Cardiac septum (tissue), 1 donor: ENCODE measurements around the gene CNBP. TPM values are rescaled to one million over a fixed set of nuclear protein-coding genes. Genes with fewer than 3 reads are reported as not detected.
A peak's percentile ranks its signal among the peaks of the same experiment; 100 is the strongest.
"Not testable (repeated sequence)": the region's sequence is repeated elsewhere in the genome, so short reads cannot be mapped to it uniquely, and the experiment has no call there.

Source experiments
- DNase-seq: peaks from one replicate; pipeline ENCODE4 v3.0.0-alpha.2; 2020; ENCODE audit warnings: low spot score
- intact Hi-C: fragments of 100-400 bp; cut with DNase I; formaldehyde crosslinking; loops from one replicate; pipeline ENCODE4 v1.14.0; 2022
- total RNA-seq: library from RNA; stranded (reverse); fragmentation: NEBNext Ultra II Directional; extraction: Animal tissue kit (Norgen Biotek cat#: 25700); gene quantifications from one replicate; pipeline ENCODE4 v1.2.1, GENCODE V29; 2021
- donor health status: DM: no; HTN: no; CAD: no.

Gene CNBP
- total RNA-seq, 1 donor from 2014 or later: 458 TPM

DNA sequence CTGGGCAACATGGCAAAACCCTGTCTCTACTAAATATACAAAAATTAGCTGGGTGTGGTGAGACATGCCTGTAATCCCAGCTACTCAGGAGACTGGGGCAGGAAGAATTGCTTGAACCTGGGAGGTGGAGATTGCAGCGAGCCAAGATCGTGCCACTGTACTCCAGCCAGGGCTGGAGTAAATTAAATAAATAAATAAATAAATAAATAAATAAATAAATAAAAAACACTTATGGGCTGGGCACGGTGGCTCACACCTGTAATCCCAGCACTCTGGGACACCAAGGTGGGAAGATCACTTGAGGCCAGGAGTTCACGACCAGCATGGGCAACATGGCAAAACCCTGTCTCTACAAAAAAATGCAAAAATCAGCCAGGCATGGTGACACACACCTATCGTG, 42.7 kb downstream of the CNBP start:
- DNase-seq, intact Hi-C loops: not testable (repeated sequence)

DNA sequence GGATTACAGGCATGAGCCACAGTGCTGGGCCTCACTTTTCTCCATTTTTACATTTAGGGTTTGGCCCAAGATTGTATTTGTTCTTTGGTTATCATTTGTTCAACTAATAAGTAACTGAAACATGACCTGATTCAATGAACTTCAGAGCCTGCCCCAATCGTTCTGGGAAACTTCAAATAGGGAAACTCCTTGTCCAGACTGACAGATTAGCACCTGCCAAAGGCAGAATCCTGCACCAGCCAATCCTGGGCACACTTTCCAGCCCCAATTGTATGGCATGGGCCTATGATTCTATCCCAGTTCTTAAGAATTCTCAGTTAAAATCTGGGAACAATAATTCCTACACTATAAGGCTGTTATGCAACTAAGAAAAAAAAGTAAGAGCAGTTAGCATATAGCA, 43.8 kb downstream of the CNBP start:
- intact Hi-C loops: no loop called here
- no peak for DNase-seq

DNA sequence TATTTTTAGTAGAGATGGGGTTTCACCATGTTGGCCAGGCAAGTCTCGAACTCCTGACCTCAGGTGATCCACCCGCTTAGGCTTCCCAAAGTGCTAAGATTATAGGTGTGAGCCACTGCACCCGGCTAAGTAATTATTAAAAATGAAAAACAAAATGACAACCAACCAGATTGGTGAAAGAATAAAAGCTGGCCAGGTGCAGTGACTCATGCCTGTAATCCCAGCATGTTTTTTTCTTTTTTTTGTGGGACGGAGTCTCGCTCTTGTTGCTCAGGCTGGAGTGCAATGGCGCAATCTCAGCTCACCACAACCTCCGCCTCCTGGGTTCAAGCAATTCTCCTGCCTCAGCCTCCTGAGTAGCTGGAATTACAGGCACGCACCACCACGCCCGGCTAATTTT, 47.4 kb downstream of the CNBP start:
- intact Hi-C loops, DNase-seq: not testable (repeated sequence)

DNA sequence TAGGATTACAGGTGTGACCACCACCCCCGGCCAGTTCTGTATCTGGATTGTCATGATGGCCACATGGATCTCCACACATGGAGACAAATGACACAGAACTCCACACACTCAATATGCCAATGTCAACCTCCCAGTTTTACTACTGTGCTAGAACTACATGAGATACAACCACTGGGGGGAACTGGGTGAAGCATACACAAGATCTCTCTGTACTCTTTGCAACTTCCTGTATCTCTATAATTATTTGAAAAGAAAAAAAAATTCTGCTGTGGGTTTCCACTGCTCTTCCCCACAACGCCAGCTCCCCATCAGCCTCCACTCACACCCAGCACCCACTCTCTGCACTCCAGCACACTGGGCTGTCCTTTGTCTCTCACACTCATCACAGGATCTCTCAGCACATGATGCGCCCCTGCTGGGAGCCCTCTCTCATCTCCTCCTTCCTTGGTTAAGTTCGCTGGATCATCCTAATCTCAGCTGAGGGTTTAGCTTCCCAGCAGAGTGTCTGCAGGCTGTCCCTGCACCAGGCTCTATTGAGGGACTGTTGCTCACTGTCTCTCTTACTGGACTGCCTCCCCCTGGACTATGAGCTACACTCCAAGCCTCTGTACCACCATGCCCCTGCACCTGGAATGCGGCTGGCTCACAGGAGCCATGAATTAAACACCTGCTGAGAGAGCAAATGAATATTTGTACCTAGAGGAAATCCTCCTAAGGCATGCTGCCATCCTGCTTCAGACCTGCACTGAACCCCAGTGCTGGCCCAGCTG, 51.4 kb downstream of the CNBP start:
- no peak for DNase-seq
- intact Hi-C loops: no loop called here

DNA sequence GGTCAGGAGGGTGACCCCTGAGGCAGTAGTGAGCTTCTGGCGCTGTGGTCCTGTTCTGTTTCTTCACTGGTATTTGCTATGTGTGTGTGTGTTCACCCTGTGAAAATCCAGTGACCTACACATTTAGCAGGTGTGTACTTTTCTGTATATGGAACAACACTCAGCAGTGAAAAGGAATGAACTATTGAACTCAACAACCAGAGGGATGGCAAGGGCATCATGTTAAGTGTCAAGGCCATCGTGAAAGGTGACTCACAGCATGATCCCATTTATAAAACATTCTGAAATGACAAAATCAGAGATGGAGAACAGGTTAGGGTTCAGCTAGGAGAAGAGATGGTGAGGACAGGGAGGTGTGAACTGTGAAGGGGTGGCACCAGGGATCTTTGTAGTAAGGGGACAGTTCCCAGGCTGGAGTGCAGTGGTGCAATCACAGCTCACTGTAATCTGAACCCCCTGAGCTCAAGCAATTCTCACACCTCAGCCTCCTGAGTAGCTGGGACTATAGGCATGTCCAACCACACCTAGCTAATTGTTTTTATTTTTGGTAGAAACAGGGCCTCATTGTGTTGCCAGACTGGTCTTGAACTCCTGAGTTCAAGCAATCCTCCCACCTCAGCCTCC, 52.1 kb downstream of the CNBP start:
- DNase-seq: no peak
- intact Hi-C loops: no loop called here

DNA sequence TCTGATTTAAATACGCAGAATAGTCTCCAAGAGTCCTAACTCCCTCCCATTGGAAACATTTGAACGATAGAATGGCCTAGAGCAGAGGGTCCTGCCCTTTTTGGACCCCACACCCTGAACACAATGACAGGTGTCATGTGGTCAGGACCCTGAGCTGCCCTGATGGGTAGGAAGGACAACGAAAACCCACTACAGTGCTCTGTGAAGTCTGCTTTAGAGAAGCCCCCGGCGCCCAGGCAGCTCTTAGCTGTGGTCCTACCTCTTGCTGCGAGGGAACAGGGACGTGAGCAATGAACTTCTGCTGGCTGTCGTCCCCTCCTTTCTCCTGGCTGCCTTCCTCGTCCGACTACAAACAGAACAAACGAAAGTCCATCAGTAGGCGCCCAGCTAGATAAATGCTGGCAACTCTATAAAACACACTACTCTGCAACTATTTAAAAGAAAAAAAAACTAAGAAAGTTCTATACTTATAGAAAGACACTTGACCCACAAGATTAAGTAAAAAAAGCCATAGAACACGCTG, 53.3 kb downstream of the CNBP start:
- DNase-seq: no peak
- intact Hi-C loops: no loop called here

DNA sequence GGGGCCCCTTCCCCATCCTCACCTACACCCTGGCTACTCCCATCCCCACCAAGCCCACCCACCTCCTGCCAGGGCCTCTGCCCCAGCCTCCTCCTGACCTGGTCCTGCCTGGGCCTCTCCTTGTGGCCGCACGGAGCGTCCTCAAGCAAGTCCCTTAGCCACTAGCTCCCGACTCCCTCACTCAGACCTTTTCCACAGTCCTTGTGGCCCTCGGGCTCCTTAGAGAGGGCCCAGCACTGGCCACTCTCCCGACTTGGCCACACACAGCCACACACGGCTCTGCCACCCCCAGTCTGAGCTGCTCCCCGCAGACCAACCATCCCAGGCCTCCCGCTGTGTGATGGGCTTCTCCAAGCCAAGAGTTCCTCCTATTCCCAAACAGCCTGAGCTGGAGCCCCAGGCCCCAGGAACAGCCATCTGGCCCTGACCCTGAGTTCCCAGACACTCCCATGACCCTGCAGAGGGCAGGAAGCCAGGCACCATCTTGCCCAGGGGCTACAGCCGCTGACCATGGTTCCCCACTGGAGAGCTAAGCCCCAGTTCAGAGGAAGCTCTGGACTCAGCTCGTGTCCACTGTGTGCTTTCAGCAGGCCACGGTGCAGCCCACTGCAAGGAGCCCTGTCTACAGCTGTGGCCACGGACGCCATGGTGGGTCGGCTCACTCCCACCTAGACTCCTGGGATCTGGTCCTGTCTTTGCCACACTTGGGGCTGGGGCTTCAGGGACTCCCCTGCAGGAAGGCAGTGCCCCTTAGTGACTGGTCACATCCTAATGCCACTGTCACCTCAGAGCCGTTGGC, 55.1 kb downstream of the CNBP start:
- intact Hi-C loops: no loop called here
- no peak for DNase-seq

DNA sequence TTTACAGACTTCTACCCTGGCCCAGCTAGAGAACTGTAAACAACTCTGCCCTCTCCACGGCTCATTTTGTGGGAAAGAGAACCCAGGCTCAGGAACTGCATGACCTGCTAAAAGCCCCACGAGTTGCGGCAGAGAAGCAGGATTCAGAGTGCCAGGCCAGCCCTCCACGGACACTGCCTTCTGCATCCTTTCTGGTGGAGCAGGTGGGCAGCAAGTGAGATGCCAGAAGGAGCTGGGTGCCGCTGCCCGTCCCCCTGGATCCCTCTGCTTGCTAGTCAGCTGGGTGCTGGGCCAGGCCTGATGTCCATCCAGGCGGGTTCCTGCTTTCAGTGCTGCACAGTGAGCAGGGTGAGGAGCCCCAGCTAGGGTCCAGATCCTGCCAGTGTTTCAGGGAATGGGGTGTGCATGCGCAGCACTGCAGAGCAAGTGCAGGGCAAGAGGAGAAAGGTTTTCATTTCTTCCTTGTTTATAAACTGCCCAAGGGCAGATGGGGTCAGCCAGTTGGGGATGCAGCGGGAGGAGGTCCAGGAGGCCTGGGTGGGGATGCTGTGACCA, 56.9 kb downstream of the CNBP start:
- DNase-seq: no peak

DNA sequence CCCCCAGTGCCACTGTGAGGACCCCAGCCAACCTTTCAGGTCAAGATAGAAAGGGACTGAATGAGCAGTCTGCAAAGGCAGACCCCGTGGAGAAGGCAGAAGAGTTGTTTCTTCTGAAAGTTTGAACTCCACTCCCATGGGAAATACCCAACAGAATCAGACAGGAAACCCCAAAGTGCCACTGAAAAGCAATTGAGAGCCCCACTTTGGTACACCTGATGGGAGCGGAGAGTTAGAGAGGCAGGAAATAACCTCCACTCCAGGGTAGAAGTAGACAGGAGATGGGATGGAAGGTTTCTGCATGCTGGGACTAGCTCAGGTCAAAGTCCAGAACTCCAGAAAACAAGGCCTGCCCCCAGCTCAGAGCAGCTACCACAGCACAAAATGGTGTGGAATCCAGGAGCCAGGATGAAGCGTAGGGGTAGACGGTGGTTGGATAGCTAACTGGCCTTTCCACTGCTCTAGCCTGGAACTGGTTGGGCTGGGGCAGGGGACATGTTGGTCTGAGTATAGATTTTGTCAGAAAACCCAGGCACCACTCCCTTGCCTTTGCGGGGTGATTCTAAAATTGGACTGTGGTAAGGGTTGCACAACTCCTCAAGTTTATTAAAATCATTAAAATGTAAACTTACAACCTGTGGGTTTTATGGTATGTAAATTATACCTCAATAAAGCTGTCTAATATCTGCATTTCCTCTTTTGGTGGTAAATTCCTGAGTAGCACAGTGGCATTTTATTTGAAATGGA, 60.2 kb downstream of the CNBP start:
- intact Hi-C loops: no loop called here
- no peak for DNase-seq

More for the DNA sequence above, 56.9 kb downstream of the CNBP start:
- intact Hi-C loops: no loop called here

DNA sequence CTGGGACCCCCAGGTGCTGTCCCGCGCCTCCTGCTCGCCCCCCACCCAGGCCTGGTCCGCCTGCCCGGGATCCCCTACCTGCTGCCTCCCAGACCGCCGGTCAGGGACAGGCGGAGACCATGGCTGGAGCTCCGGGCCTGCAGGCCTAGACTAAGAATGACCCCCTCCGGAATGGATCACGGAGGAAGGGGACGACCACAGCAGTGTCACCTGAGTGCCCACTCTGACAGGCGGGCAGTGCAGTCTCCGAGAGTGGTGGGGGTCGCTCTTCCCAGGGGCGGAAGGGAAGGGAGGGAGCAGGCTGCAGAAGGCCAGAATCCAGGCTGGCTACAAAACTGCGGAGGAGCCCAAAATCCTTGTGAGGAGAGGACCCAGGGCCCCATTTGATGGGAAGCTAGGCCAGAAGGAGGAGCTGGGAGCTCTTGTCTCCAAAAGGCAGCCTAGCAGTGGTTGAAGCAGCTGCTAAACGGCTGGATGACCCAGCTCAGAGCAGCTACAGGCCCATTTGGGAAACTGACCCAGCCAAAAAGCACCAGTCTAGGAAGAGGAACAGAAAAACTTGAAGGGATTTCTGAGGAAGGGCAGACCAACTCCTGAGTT, 61.2 kb downstream of the CNBP start:
- intact Hi-C loops: no loop called here
- DNase-seq: no peak

DNA sequence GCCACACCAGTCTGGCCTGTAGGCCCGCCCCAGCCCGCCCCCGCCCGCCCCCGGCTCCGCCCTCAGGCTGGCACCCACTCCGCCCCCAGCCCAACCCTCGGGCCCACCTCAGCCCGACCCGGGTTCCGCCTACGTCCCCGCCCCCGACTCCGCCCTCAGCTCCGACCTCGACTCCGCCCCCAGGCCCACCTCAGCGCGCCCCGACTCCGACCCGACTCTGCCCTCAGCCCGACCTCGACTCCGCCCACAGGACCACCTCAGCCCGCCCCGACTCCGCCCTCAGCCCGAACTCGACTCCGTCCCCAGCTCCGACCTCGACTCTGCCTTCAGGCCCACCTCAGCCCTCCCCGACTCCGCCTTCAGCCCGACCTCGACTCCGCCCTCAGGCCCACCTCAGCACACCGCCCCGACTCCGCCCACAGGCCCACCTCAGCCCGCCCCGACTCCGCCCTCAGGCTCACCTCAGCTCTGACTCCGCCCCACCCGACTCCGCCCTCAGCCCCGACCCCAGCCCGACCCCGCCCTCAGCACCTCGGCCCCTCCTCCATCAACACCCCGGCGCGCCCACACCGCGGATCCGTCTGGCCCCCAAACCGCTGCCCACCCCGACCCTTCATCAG, 61.8 kb downstream of the CNBP start, which contains the start of gene RAB43:
Gene RAB43, minus strand, starts transcription at position 13 of the 620 bp plus-strand sequence. CDS start 315 bp downstream, outside the sequence.
- peak; percentile 94 for DNase-seq
- intact Hi-C loops: no loop called here

DNA sequence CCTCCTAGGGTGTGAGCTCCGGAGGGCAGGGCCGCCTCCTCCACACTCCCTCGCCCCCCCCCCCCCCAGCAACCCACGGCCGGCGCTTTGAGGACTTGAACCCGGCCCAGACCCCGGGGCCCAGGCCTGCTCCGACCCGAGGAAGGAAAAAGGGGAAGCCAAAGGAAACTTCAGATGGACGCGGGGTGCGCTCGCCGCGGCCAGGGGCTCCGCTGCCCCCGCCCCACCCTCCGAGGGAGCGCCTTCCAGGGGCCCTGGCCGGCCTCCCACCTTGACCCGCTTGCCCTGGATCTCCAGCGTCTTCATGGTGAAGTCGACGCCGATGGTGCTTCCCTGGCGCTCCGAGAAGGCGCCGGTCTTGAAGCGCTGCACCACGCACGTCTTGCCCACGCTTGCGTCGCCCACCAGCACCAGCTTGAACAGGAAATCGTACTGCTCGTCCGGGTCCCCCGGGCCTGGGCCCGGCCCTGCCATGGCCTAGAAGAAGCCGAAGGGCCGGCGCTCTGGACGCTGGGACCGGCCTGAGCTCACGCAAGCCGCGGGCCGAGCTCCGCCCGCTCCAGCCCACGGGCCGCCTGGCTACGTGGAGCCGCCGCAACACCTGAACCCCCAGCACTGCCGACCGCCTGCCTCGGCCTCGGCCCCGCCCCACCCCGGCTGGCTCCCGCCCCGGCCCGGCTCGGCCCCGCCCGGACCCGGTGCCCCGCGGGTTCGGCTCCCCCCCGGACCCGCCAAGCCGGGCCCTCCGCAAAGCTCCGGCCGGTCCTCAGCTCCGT, 62.5 kb downstream of the CNBP start:
- intact Hi-C loops: no loop called here
- DNase-seq: peak; percentile 76

DNA sequence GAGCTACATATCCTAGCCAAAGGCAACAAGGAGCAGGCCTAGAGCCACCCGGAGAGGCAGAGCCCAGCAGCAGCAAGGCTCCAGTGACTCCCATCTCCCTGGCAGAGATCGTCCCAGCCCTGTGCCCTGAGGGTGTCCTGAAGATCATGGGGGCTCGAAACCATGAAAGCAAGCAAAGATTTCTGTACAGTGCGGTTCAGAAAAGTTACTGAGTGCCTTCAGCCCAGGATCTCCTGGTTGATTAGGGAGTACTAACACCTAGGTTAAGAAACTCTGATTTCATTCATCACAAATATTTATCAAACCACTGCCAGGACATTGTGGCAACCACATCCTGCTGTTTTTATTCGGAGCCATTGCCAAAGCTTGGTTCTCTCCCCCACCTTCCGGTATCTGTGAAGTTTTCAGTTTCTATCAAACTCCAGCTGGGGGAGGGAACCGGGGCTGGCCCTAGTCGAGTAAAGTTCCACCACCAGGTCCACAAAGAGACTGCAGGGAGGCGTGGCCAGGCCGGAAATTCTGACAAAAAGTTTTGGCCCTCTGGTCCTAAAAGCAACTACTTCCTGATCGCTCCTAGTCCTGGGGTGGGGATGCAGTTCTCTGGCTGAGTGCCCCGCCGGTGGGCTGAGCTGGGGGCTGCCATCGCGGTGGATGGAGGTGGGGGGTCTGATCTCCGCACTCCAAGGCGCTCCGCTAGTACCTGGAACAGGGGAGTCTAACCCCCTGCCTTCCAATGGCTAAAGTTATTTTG, 63.3 kb downstream of the CNBP start:
- DNase-seq: peak; percentile 93
- intact Hi-C loops: no loop called here

DNA sequence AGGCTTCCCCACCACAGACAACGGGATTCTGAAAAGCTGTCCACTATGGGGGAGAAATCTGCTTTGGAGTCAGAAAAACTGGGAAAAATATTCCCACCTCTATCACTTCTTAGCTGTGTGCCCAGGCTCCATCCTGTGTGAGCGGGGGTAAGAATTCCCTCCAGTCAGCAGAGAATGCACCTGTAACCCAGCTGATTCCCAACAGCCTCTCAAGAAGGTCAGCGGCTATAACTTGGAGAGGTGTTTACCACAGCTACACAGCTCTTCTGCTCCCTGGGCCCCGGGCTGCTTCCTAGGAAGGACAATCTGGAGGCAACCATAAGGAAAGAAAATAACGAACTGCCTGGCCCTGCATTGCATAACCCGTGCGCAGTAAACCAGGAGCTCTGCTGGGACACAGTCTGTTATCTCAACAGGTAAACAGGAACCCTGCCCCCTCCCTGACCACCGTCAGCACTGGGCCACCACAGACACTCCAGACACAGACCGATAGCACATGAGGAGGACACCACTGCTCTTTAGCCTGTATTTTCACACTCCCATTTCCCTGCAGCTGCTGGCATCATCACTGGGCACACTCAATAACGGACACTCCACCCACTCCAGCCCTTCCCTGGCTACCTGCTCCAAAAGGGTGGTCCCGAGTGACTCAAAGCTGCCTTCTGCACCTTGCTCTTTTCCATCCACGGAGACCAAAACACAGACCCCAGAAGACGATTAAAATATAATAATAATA, 64.2 kb downstream of the CNBP start:
- peak; percentile 84 for DNase-seq
- intact Hi-C loops: no loop called here

DNA sequence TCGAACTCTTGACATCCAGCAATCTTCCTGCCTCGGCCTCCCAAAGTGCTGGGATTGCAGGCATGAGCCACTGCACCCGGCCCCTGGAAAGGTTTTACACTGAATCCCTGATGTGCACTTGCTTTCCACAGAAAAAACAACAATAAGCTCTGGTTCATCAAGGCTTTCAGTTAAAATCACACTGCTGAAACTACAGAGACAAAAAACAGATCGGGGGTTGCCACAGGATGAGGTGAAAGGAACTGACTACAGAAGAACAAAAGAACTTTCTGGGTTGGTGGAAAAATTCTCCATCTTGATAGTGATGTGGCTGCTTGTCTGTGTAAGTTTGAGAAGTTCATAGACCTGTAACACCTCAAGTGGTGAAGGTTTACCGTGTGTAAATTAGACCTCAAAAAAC, 65.0 kb downstream of the CNBP start:
- no peak for DNase-seq
- intact Hi-C loops: no loop called here
